Muscle of back (tissue), 11 donors: ENCODE data around the gene MRAS. TPM values are rescaled to one million over a fixed set of nuclear protein-coding genes. Genes with fewer than 3 reads are reported as not detected.

Experiments
- DNase-seq, 3 donors: peaks; one replicate each; pipeline versions ENCODE4 v3.0.0 to v3.0.0-alpha.2; 2013
- polyA plus RNA-seq, 10 donors: library from polyadenylated mRNA; unstranded; fragments of 120-200 nt; gene quantifications; one replicate each; pipeline ENCODE4 v1.2.1, GENCODE V29; 2013; ENCODE audit not compliant: insufficient read length in 10 of 10

MRAS gene
- polyA plus RNA-seq, 10 donors: 39.4 to 84.0 (median 65.2) TPM

GRCh38 chr3:138338244-138338643, 10.1 kb upstream of the MRAS start:
- DNase-seq: no peak

GRCh38 chr3:138338811-138339210, 9.6 kb upstream of the MRAS start:
- peak in 1 of 3 donors; percentile 48 for DNase-seq

- DNase-seq: no peak
These were observed 7.9 kb upstream of the MRAS start for GRCh38 chr3:138340511-138340910.

- DNase-seq: no peak
These were observed 3.6 kb upstream of the MRAS start for GRCh38 chr3:138344754-138345153.

- DNase-seq: peak in 1 of 3 donors; percentile 57
These were observed 668 bp downstream of the MRAS start for GRCh38 chr3:138348754-138349739.

- DNase-seq: peak in 1 of 3 donors; percentile 29
These were observed 1.7 kb downstream of the MRAS start for GRCh38 chr3:138349926-138350665.

GRCh38 chr3:138351151-138351550, 2.8 kb downstream of the MRAS start:
- DNase-seq: no peak

GRCh38 chr3:138351916-138352550, 3.7 kb downstream of the MRAS start:
- no peak for DNase-seq

GRCh38 chr3:138354376-138354775, 6.0 kb downstream of the MRAS start:
- DNase-seq: no peak

GRCh38 chr3:138355071-138355470, 6.7 kb downstream of the MRAS start:
- no peak for DNase-seq

- peak in 2 of 3 donors; percentile 36 to 42 for DNase-seq
These were observed 8.5 kb downstream of the MRAS start for GRCh38 chr3:138356730-138357405.

- no peak for DNase-seq
These were observed 11.0 kb downstream of the MRAS start for GRCh38 chr3:138359148-138359918.

- no peak for DNase-seq
These were observed 11.8 kb downstream of the MRAS start for GRCh38 chr3:138359919-138360868.

GRCh38 chr3:138360869-138361525, 12.6 kb downstream of the MRAS start:
- DNase-seq: no peak

GRCh38 chr3:138361561-138361971, 13.2 kb downstream of the MRAS start:
- no peak for DNase-seq

- DNase-seq: no peak
These were observed 14.2 kb downstream of the MRAS start for GRCh38 chr3:138362538-138362937.

GRCh38 chr3:138363322-138363721, 14.9 kb downstream of the MRAS start:
- no peak for DNase-seq

GRCh38 chr3:138364356-138365252, 16.2 kb downstream of the MRAS start:
- DNase-seq: no peak
